IMR-90 (cell line): ENCODE results near the gene ATF6B. TPM values are rescaled to one million over a fixed set of nuclear protein-coding genes. Genes with fewer than 3 reads are reported as not detected.
"Not testable (repeated sequence)": the region's sequence is repeated elsewhere in the genome, so short reads cannot be mapped to it uniquely, and the experiment has no call there.

Source experiments
- ATAC-seq: fragments of 200-7000 bp; cut with Tn5 transposase; 2 replicates; pipeline ENCODE4 v1.9.1; 2020; ENCODE audit warnings: low read depth, mild to moderate bottlenecking, moderate library complexity
- BruUV-seq: library from RNA; stranded (reverse); fragments of 400-500 nt; replicated peaks from 2 replicates; lab custom pipeline; 2021; lab: Mats Ljungman, UMichigan
- CTCF ChIA-PET: fragments of 300-600 bp; formaldehyde crosslinking; extraction: SDS; loops from one replicate; lab custom pipeline; 2021; ENCODE audit warnings: antibody characterized with exemption; lab: Yijun Ruan, JAX
- POLR2A ChIA-PET: fragments of 300-600 bp; sonication (Branson Sonifier 250); formaldehyde crosslinking; loops from one replicate; lab custom pipeline; 2022; ENCODE audit warnings: antibody characterized with exemption; ENCODE audit not compliant: unreplicated experiment; lab: Charles Lee
- DNase-seq: peaks from one replicate; pipeline ENCODE4 v3.0.0; 2013
- H2AFZ ChIP-seq: replicated peaks from 2 replicates; pipeline ENCODE3; 2013; ENCODE audit warnings: low read length, mild to moderate bottlenecking; ENCODE audit not compliant: poor library complexity
- H2AK5ac ChIP-seq: 2 replicates; pipeline ENCODE4 v1.6.1; 2013; ENCODE audit warnings: low read depth, low read length, inconsistent platforms
- H2AK9ac ChIP-seq: replicated peaks from 2 replicates; pipeline ENCODE3; 2013; ENCODE audit warnings: mild to moderate bottlenecking, low read depth, low read length, moderate library complexity; ENCODE audit not compliant: poor library complexity
- H2BK120ac ChIP-seq: 2 replicates; pipeline ENCODE4 v1.6.1; 2013; ENCODE audit warnings: low read depth, low read length, inconsistent platforms
- H2BK15ac ChIP-seq: 3 replicates; pipeline ENCODE4 v1.6.1; 2013; ENCODE audit warnings: low read depth, low read length, inconsistent platforms
- H2BK20ac ChIP-seq: 2 replicates; pipeline ENCODE4 v1.6.1; 2013; ENCODE audit warnings: low read depth, mild to moderate bottlenecking, inconsistent platforms, low read length, moderate library complexity
- H2BK5ac ChIP-seq: 2 replicates; pipeline ENCODE4 v1.6.1; 2013; ENCODE audit warnings: mild to moderate bottlenecking, low read depth, low read length, inconsistent platforms; ENCODE audit not compliant: poor library complexity, severe bottlenecking
- H3K14ac ChIP-seq: replicated peaks from 2 replicates; pipeline ENCODE4 v1.6.1; 2013; ENCODE audit warnings: low read depth, low read length, inconsistent platforms
- H3K18ac ChIP-seq: 2 replicates; pipeline ENCODE4 v1.6.1; 2013; ENCODE audit warnings: low read depth, low read length, control low read depth
- H3K23ac ChIP-seq: 2 replicates; pipeline ENCODE4 v1.6.1; 2013; ENCODE audit warnings: low read depth, low read length, inconsistent platforms
- H3K27ac ChIP-seq: 2 replicates; pipeline ENCODE4 v1.5.1; 2013; ENCODE audit warnings: mild to moderate bottlenecking, control low read depth, low read length; ENCODE audit not compliant: insufficient read depth
- H3K27me3 ChIP-seq: 2 replicates; pipeline ENCODE4 v1.6.1; 2013; ENCODE audit warnings: low read length; ENCODE audit not compliant: control insufficient read depth, insufficient read depth
- H3K36me3 ChIP-seq: 2 replicates; pipeline ENCODE4 v1.6.1; 2013; ENCODE audit warnings: low read length, mixed read lengths; ENCODE audit not compliant: control insufficient read depth, insufficient read depth
- H3K4ac ChIP-seq: 2 replicates; pipeline ENCODE4 v1.6.1; 2013; ENCODE audit warnings: low read depth, low read length, inconsistent platforms
- H3K4me1 ChIP-seq: 2 replicates; pipeline ENCODE4 v1.6.1; 2013; ENCODE audit warnings: low read length, mixed read lengths; ENCODE audit not compliant: control insufficient read depth, insufficient read depth
- H3K4me2 ChIP-seq: 2 replicates; pipeline ENCODE4 v1.6.1; 2013; ENCODE audit warnings: low read depth, mild to moderate bottlenecking, control low read depth, low read length, moderate library complexity
- H3K4me3 ChIP-seq: 2 replicates; pipeline ENCODE4 v1.5.1; 2013; ENCODE audit warnings: low read depth, mild to moderate bottlenecking, control low read depth, low read length, moderate library complexity; ENCODE audit not compliant: insufficient read depth
- H3K56ac ChIP-seq: 2 replicates; pipeline ENCODE4 v1.6.1; 2013; ENCODE audit warnings: low read length, inconsistent platforms; ENCODE audit not compliant: insufficient read depth; ENCODE audit errors: extremely low read depth
- H3K79me1 ChIP-seq, 2 experiments: 2 replicates each; pipeline ENCODE4 v1.6.1; 2013; ENCODE audit warnings: low read length in 2 of 2, inconsistent platforms in 1 of 2, low read depth in 1 of 2
- H3K9ac ChIP-seq: 2 replicates; pipeline ENCODE4 v1.6.1; 2013; ENCODE audit warnings: low read depth, low read length, control low read depth
- H3K9me1 ChIP-seq: 2 replicates; pipeline ENCODE4 v1.6.1; 2013; ENCODE audit warnings: low read length, inconsistent platforms; ENCODE audit not compliant: insufficient read depth
- H3K9me3 ChIP-seq: 2 replicates; pipeline ENCODE4 v1.6.1; 2013; ENCODE audit warnings: low read length; ENCODE audit not compliant: control insufficient read depth, insufficient read depth
- H4K20me1 ChIP-seq: 2 replicates; pipeline ENCODE4 v1.6.1; 2013; ENCODE audit warnings: low read length, inconsistent platforms; ENCODE audit not compliant: insufficient read depth
- H4K5ac ChIP-seq: 2 replicates; pipeline ENCODE4 v1.6.1; 2013; ENCODE audit warnings: mild to moderate bottlenecking, low read depth, low read length, control low read depth
- H4K8ac ChIP-seq, 2 experiments: 2 replicates each; pipeline ENCODE4 v1.6.1; 2013; ENCODE audit warnings: low read depth in 2 of 2, low read length in 2 of 2, control low read depth in 1 of 2, inconsistent platforms in 1 of 2
- H4K91ac ChIP-seq: 2 replicates; pipeline ENCODE4 v1.6.1; 2013; ENCODE audit warnings: low read depth, low read length, inconsistent platforms; ENCODE audit not compliant: insufficient read depth
- WGBS, 2 experiments: methylation state at CpG; one replicate each; pipeline versions ENCODE4 v1.1.5 to v1.1.7; 2013; ENCODE audit warnings: missing lambda C conversion rate in 2 of 2; ENCODE audit not compliant: insufficient read length in 1 of 2; ENCODE audit errors: extremely low coverage in 2 of 2; 5-methylcytosine and 5-hydroxymethylcytosine counted together
- dilution Hi-C: fragments of 300-500 bp; cut with HindIII; formaldehyde crosslinking; loops from one replicate; pipeline ENCODE4 v1.14.3; 2018; ENCODE audit warnings: low sequenced_read_pairs; ENCODE audit not compliant: unreplicated experiment
- in situ Hi-C: fragments of 300-500 bp; cut with MboI; formaldehyde crosslinking; loops from 3 replicates; pipeline ENCODE4 v1.14.3; 2019; ENCODE audit warnings: low sequenced_read_pairs, inconsistent platforms, mixed read lengths
- intact Hi-C: fragments of 100-400 bp; cut with micrococcal nuclease; formaldehyde crosslinking; loops from 2 replicates; pipeline ENCODE4 v1.10.0; 2022
- polyA plus RNA-seq, 3 experiments: library from polyadenylated mRNA; depleted of rRNA; stranded (reverse); fragments of >200 nt; gene quantifications; 2 replicates each; pipeline ENCODE4 v1.2.3, GENCODE V29; 2012; ENCODE audit warnings: low replicate concordance in 1 of 3
- total RNA-seq: library from RNA; depleted of rRNA; stranded (reverse); fragments of >200 nt; gene quantifications from 2 replicates; pipeline ENCODE4 v1.2.3, GENCODE V29; 2012

The ATF6B gene
- total and polyA plus RNA-seq, 2 of the 4 experiments (the other 2 are of a cell fraction) = 7.9 to 69.6 TPM

DNA sequence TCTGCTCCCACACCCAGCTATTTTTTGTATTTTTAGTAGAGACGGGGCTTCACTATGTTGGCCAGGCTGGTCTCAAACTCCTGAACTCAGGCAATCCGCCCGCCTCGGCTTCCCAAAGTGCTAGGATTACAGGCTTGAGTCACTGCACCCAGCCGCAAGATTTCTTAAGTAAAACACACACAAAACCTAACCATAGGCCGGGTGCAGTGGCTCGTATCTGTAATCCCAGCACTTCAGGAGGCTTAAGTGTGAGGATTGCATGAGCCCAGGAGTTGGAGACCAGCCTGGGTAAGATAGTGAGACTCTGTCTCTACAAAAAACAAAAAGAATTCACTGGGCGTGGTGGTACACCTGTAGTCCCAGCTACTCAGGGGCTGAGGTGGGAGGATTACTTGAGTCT is 27.8 kb downstream of the ATF6B start:
- H3K9me1 ChIP-seq, H2BK15ac ChIP-seq, H3K18ac ChIP-seq, dilution Hi-C loops, H3K9ac ChIP-seq, H3K56ac ChIP-seq, H3K14ac ChIP-seq, intact Hi-C loops, H2AK9ac ChIP-seq, H2AK5ac ChIP-seq, ATAC-seq, H2BK20ac ChIP-seq, POLR2A ChIA-PET, BruUV-seq, DNase-seq, H3K79me1 ChIP-seq, H3K36me3 ChIP-seq, H3K4me2 ChIP-seq, H4K91ac ChIP-seq, H2AFZ ChIP-seq, H4K8ac ChIP-seq, H4K5ac ChIP-seq, H4K20me1 ChIP-seq, CTCF ChIA-PET, H3K4ac ChIP-seq, H3K9me3 ChIP-seq, H3K4me1 ChIP-seq, H3K4me3 ChIP-seq, H2BK5ac ChIP-seq, H3K27ac ChIP-seq, H2BK120ac ChIP-seq, in situ Hi-C loops, H3K23ac ChIP-seq: not testable (repeated sequence)
- H3K27me3 ChIP-seq = peaks cover 38% of the 10 kb centered on the region
- WGBS, 2 experiments = 80% methylated on average over 2 of the region's 8 CpGs; no CpG with 5 or more reads in 1 of the 2 experiments
